Smooth muscle cell of trachea (primary cell): ENCODE data around the gene KIF5A. TPM values are rescaled to one million over a fixed set of nuclear protein-coding genes. Genes with fewer than 3 reads are reported as not detected.

Experiments
- total RNA-seq: library from RNA; depleted of rRNA; stranded (reverse); fragments of >200 nt; gene quantifications from 2 replicates; pipeline ENCODE4 v1.2.1, GENCODE V29; 2014

KIF5A gene
- 0.44 and 0.66 TPM in 2 replicates for total RNA-seq

DNA sequence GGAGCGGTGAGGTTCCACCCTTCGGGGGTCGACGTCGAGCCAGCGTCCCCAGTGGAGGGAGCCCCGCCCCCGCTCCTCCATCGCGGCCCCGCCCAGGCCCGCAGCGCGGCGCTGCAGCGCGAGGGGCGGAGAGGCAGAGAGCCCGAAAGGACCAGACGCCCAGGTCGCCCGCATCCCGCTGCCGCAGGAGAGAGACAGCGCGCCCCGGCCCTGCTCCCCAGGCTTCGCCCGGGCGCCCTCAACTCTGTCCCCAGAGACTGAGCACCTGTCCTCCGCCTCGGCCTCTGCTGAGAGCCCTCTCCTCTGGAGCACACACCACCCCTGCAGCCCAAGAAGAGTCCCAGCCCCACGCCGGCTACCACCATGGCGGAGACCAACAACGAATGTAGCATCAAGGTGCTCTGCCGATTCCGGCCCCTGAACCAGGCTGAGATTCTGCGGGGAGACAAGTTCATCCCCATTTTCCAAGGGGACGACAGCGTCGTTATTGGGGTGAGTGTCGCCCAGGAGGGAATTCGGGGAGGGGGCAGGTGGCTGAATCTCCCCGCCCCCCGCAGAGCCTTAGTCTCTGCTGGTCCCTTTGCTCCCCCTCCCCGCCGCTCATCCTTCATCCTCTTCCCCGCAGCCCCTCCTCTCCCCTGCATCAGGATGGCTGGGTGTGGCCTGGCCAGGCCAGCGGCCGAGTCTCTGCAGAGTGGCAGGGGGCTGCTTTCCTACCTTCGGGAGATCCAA, at the start of gene KIF5A:
TSS of gene KIF5A (plus strand) at position 136 of the 732 bp plus-strand sequence. CDS start at position 364, 228 bp downstream.

DNA sequence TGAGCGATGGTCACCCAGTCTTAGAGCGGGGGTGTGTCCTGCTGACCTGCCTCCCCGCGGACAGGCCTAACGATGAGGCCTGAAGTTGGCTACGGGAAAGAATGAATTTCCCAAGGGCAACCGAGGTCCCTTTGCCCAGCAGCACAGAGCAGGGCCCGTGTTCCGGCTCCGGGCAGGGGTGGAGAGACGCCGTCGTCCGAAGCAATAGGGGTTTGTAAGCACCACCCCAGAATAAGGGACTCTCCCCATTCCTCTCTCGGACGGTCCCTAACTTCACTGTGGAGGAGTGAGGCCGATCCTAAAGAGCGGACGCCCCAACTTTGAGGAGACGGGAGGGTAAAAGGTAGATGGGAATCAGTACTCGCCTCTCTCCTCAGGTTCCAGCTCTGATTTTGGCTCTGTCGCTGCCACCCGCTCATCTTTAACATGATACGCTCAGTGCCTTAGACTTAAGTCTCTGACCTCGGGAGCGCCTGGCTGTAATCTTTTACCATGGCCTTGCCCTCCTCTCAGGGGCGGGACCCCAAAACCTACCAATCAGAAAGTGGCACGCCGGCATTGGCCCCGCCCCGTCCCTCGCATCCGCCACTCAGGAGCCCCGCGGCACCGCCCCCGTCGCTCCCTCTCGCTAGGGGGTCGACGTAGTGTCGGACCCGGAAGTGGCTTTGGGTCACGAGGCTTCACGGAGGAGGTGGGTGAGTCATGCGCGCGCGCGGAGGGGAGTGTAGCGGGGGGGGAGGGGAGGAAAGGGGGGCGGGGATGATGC, 29.6 kb upstream of the KIF5A start, which contains the start of gene DDIT3:
TSS of gene DDIT3 (minus strand) at position 462 of the 766 bp plus-strand sequence. CDS start 3,108 bp downstream, outside the sequence.

GRCh38 chr12:57522011-57522886, 27.6 kb upstream of the KIF5A start, which contains the start of gene MBD6:
TSS of gene MBD6 (plus strand) at chr12:57522824. CDS start at chr12:57524304, 1,480 bp downstream.

DNA sequence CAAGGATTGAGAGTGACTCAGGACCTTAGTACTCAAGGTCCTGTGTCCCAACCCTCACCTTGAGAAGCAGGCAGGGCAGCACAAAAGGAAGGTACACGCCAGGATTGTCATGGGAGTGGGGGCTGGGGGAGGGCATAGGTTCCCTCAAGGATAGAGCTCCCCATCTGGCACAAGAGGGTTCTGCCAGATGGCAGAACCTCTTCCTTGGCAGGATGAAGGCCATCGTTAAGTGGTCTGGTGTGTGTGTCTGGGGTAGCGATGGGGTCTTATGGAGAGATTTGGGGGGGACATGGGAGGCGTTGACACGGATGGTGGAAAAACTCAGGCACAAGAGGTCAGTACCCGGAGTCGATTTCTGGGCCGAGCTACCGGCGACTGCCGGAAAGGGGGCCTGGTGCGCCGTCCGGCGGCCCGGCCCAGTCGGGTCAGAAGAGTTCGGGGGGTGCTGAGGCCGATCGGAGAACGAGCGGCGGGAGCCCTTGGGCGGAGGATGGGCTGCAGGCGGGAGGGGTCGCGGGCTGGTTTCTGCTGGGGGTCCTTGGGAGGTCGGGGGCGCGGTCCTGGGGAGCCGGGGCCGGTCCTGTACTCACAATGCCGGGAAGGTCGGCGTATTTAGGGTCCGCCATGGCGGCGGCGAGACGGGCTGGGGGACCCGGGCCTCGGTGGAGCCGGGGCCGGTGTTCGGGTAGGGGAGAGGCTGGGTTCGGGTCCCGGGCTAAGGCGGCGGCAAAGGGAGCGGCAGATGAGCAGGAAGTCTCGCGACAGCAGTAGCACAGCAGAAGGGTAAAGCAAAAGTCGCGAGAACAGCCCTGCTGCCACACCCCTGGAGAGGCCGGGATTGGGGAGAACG, 3.2 kb upstream of the KIF5A start, which contains the start of gene DCTN2:
TSS of gene DCTN2 (minus strand) at position 755 of the 850 bp plus-strand sequence. CDS start at position 626, 129 bp downstream.

DNA sequence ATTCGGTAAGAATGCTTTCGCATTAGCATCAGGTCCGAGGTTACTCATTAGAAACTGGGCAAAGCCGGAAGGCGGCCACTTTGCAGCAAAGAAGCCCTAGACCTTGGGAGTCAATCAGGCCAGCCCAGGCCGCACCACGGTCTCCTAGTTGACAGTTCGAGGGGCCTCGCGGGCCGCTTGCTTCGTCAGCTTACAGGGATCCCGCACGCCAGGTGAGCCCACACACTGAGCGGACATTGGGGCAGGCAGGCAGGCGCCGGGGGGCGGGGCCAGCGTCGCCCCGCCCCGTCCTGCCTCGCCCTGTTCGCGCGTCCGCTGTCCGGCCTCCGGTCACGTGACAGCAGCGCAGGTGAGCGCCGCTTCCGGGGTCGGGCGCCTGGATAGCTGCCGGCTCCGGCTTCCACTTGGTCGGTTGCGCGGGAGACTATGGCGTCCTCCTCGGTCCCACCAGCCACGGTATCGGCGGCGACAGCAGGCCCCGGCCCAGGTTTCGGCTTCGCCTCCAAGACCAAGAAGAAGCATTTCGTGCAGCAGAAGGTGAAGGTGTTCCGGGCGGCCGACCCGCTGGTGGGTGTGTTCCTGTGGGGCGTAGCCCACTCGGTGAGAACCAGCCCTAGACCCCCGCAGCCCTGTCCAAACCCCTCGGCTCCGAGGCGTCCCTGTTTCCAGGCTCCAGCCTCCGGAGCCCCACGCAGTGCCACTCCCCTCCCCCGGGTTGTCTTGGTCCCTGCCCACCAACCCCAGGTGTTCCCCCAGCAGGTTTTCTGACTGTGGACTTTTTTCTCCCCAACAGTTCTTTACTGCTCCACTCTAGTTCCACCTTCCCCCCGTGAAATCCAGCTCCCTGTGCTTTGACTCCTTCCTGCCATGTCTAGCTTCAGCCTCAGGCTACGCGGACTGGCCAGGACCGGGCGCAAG, 41.3 kb downstream of the KIF5A start, which contains the start of gene PIP4K2C:
TSS of gene PIP4K2C (plus strand) at position 329 of the 918 bp plus-strand sequence. CDS start at position 427, 98 bp downstream.

DNA sequence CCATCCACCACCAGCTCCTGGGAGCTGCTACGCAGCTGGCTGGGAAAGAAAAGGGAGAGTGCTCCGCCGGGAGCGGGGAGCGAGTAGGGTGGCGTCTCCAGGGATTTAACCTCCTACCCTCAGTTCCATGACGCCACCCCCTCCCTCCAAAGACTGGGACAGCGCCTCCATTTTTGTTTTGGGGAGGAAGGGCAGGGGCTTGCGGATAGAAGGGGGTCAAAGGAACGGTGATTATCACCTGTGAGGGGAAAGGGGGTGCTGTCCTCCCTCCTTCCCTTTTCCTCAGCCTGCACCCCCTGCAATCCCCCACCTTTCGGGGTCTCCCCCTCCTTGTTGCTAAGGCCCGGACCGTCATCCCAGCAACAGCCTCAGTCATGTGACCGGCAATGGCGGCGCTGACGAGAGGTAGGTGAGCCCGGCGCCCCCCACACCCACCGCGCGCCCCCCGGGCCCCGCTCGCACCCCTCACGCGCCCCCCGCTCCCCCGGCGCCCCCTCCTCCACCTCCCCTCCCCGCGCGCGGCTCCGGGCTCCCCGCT, 54.7 kb downstream of the KIF5A start, which contains the start of gene DTX3:
TSS of gene DTX3 (plus strand) at position 371 of the 538 bp plus-strand sequence. CDS start 1,694 bp downstream, outside the sequence.

DNA sequence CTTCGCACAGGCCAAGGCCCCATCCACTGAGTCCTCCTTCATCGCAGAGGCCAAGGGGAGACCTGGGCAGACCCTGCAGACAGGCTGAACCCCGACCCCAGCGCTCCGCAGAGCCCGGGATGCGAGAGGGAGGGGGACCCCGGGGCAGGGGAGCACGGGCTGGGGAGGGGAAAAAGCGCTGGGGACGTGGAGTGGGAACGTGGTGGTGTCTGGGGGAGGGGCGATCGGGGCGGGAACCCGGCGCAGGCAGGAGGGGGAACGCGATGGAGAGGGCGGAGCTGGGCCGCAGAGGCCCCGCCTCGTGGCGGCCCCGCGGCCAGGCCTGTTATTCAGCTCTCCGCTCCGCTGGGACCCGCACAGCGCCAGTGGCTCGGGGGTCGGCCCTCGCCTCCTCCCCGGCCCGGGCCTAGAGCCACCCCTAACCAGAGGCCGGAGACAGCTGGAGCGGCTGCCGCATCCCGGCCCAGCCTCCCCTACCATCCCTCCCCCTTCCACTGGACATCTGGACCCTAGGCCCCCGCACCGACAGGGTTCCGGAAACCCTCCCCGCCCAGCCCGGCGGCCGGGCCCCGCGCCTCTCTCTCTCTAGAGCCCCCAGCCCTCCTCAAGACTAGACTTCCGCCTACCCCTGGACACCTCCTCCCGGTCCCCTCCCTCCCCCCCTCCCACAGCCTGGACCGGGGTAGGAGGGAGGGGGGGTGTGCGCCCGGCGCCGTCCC, 61.4 kb downstream of the KIF5A start, which contains the start of gene ARHGEF25:
TSS of gene ARHGEF25 (plus strand) at position 328 of the 719 bp plus-strand sequence. CDS start 460 bp downstream, outside the sequence.

DNA sequence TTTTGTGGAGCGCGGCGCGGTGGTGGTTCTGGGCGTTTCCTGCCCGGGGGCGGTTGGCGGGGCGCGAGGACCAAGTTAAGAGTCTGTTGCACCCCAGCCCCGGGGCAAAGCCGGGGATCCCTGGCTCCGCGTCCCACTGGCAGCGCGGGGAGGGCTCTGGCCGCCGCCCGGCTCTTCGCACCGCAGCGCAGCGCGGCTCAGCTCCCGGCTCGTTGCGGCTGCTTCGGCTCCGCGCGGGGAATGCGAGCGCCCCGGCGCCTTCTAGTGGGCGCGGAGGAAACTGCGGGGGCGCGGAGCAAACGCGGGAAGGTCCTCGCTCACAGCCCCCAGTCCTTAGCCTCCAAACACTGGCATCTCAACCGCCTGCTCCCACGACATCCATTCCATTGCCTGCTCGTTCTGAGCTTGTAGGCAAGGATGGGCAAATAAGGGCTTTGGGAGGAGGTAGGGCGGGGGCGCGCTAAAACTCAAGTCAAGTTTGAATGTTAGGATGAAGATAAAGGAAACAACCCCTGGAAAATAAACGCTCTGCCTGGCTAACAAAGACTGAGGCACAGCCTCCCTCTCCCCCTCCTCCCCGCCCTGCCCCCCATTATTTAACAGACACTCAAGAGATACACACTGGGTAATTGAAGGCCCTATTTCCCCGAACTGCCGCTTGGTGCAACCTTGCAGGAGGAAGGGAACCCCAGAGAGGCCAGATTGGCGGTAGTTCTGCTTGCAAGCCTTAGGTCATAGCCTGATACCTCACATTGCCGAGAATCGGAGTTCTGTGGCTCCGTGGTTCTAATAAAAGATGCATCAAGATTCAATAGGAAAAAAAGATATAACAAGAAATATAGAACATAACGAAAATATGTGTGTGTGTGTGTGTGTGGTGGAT, 83.4 kb downstream of the KIF5A start, which contains the start of gene B4GALNT1:
TSS of gene B4GALNT1 (minus strand) at position 244 of the 883 bp plus-strand sequence. CDS start 1,069 bp downstream, outside the sequence.

Other genes starting within 250 kb of the KIF5A start
- gene R3HDM2, start 119.0 kb upstream of the KIF5A start, total RNA-seq, result 15.7 and 23.7 TPM in 2 replicates
- gene INHBC, start 115.3 kb upstream of the KIF5A start, total RNA-seq, result not detected in 2 replicates
- gene INHBE, start 94.7 kb upstream of the KIF5A start, total RNA-seq, result 2.6 and 3.8 TPM in 2 replicates
- 1.2 and 1.6 TPM in 2 replicates for gene GLI1, start 90.3 kb upstream of the KIF5A start, total RNA-seq
- gene ARHGAP9, start 70.2 kb upstream of the KIF5A start, total RNA-seq, result not detected in 2 replicates
- 113 and 126 TPM in 2 replicates for gene MARS1, start 62.0 kb upstream of the KIF5A start, total RNA-seq
- gene DDIT3, start 29.5 kb upstream of the KIF5A start, total RNA-seq, result 57.2 and 89.6 TPM in 2 replicates
- 7.4 and 10.6 TPM in 2 replicates for gene MBD6, start 27.2 kb upstream of the KIF5A start, total RNA-seq
- gene DCTN2, start 2.9 kb upstream of the KIF5A start, total RNA-seq, result 139 and 156 TPM in 2 replicates
- gene PIP4K2C, start 41.1 kb downstream of the KIF5A start, total RNA-seq, result 17.0 and 20.2 TPM in 2 replicates
- gene DTX3, start 54.8 kb downstream of the KIF5A start, total RNA-seq, result 16.9 and 25.0 TPM in 2 replicates
- gene ARHGEF25, start 61.4 kb downstream of the KIF5A start, total RNA-seq, result 24.4 and 51.1 TPM in 2 replicates
- 0.58 and 1.3 TPM in 2 replicates for gene B4GALNT1, start 83.2 kb downstream of the KIF5A start, total RNA-seq
- gene OS9, start 144.1 kb downstream of the KIF5A start, total RNA-seq, result 283 and 289 TPM in 2 replicates
- gene AGAP2, start 188.7 kb downstream of the KIF5A start, total RNA-seq, result 0.15 and 0.50 TPM in 2 replicates
- 66.8 and 85.3 TPM in 2 replicates for gene TSPAN31, start 195.0 kb downstream of the KIF5A start, total RNA-seq
- gene CDK4, start 202.3 kb downstream of the KIF5A start, total RNA-seq, result 281 and 285 TPM in 2 replicates
- gene MARCHF9, start 205.1 kb downstream of the KIF5A start, total RNA-seq, result 2.9 and 5.1 TPM in 2 replicates
- gene CYP27B1, start 217.0 kb downstream of the KIF5A start, total RNA-seq, result 0.15 and 0.33 TPM in 2 replicates
- gene METTL1, start 222.1 kb downstream of the KIF5A start, total RNA-seq, result 3.6 and 6.3 TPM in 2 replicates
- gene EEF1AKMT3, start 222.6 kb downstream of the KIF5A start, total RNA-seq, result 9.3 and 10.3 TPM in 2 replicates
- 17.2 and 20.5 TPM in 2 replicates for gene TSFM, start 232.7 kb downstream of the KIF5A start, total RNA-seq